ENCODE results near the gene SUGCT.

SUGCT gene

GRCh38 chr7:40676221-40676620 is 541.4 kb downstream of the SUGCT start:
- no peak for DNase-seq (ENCODE audit: low spot score)

- peak; percentile 20 for DNase-seq (ENCODE audit: low spot score)
Measured at GRCh38 chr7:40680657-40681056, 545.9 kb downstream of the SUGCT start.

DNA sequence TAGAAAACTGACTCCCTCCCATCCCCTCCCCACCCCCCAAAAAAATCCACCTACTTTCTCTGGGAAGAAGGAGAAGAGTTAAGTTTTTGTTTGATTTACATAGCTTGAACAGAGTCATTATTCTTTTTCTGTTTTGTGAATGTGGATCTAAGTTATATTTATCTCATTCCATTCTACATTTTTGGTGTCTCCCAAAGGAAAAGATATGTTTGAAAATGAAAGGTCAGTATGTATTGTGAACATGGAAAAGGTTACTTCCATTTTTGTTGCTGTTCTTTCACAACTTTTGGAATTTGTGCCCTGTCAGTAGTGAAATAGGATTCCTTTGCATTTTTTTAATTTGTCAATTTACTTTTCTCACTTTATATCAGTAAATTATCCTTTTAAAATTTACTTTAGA is 547.9 kb downstream of the SUGCT start:
- DNase-seq (ENCODE audit: low spot score), result no peak

DNA sequence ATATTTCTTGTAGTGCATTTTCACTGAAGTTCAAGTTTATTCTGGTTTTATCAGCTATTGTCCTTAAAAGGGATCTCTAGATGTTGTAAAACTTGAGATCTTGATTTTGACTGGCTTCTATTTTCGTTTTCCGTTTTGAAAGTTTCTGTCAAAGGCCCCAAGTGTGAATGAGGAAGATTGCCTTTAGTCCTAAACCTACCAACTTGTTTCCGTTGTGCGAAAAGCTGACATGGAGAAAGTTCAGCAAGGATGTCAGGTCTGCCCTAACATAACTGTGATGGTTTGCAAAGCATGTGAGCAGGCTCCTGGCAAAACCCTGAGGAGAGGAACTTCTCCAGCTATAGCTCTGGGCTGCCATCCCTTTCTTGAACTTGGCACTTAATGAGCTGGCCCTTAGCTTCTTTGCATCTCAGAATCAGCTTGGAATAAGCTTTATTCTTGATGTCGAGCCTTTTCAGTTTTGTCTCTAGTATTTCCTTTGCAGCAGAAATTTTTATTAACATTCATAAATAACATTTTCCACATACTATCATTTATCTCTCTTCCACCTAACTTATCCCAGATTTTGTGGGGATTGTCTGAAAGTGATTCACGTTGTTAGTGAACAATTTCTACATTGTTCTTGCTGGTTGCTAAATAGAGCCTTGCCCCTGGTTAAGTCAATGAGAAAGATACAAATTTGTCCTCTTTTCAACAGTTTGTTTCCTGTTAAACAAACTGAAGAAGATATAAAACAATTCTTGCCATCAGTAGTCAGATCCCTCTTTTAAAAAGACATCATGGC is 559.4 kb downstream of the SUGCT start:
- DNase-seq (ENCODE audit: low spot score), result no peak

GRCh38 chr7:40694991-40695390 is 560.2 kb downstream of the SUGCT start:
- no peak for DNase-seq (ENCODE audit: low spot score)

GRCh38 chr7:40697653-40698052 is 562.8 kb downstream of the SUGCT start:
- no peak for DNase-seq (ENCODE audit: low spot score)

DNA sequence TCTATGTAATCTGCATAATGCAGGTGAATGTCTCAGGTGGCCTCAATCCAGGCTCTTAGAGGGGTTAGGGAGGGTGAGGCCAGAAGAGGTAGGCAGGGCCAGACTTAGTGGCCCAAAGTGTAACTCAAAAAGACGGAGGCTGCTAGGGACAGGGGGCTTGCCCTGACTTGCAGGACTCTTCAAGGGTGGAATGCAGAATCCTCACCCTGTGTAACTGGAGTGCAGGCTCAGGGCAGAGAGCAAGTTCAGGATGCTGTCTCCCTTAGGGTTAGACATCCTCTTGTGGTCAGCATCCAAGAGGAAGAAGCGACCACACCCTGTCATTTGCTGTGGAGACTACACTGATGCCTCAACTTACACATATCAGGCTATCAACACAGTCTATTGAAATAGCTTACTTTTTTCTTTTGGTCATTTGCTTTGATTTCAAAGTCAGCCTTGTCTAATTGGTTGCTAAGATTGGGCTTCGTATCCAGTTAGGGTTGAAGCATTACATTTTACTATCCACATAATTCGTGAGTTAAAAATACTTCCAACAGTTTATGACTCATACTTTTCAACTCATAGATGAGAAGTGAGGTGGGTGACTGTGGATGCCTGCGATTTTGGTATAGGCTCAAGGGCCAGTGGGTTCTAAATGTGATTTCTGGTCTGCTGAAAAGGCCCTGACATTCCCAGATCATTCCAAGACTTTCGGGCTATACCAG is 563.6 kb downstream of the SUGCT start:
- no peak for DNase-seq (ENCODE audit: low spot score)

DNA sequence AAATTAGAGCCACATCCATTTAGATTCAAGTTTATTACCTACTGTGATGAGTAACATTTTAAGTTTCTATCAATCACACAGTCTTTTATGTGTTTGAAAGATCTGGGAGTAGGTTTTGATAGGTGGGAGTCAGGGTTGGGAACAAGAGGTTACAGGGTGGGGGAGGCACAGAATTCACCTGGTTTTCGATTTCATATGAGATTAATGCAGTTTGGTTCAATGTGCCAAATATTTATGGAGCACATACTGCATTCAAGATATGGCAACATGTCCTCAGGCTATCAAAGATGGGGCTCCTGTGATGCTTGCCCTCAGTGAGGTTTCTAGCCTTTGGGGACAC is 564.1 kb downstream of the SUGCT start:
- DNase-seq (ENCODE audit: low spot score), result no peak

DNA sequence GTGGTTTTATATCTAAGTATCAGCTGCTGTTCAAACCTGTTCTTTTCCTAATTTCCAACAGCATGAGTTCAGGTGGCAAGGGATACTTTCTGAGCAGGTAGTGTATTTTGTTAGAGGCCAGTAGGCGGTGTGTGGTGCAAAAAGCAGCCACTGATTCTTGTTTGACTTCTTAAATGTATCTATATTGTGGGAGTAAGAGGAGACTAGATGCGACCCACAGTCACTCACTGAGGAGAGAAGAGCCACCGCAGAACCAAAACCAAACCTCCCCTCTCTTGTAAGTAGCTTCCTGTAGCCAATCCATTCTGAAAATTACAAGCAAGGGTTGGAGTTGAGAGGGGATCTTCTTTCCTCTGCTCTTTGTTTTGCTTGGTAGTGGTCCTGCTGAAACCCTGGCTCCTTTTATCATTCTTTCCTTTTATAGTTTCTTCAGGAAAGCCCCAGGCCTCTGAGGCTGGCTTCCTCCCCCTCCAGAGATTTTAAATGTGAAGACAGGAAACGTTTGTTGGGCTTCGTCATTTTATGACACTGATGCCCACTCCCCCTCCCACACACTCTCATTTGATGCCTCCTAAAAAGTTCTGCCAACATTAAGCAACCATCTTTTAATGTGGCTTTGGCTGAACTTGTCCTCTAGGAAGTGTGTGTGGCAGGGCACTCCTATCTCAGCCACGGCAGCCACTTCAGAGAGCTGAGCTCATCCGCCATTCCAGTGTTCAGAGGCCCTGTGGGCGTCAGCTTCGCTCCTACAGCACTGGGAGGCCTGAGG is 566.0 kb downstream of the SUGCT start:
- no peak for DNase-seq (ENCODE audit: low spot score)

GRCh38 chr7:40701836-40702551 is 567.2 kb downstream of the SUGCT start:
- DNase-seq (ENCODE audit: low spot score), result no peak

GRCh38 chr7:40704172-40704571 is 569.4 kb downstream of the SUGCT start:
- no peak for DNase-seq (ENCODE audit: low spot score)

GRCh38 chr7:40706829-40707228 is 572.0 kb downstream of the SUGCT start:
- DNase-seq (ENCODE audit: low spot score), result no peak

GRCh38 chr7:40709062-40709964 is 574.5 kb downstream of the SUGCT start:
- DNase-seq (ENCODE audit: low spot score), result no peak

GRCh38 chr7:40711706-40712105 is 576.9 kb downstream of the SUGCT start:
- DNase-seq (ENCODE audit: low spot score), result no peak

DNA sequence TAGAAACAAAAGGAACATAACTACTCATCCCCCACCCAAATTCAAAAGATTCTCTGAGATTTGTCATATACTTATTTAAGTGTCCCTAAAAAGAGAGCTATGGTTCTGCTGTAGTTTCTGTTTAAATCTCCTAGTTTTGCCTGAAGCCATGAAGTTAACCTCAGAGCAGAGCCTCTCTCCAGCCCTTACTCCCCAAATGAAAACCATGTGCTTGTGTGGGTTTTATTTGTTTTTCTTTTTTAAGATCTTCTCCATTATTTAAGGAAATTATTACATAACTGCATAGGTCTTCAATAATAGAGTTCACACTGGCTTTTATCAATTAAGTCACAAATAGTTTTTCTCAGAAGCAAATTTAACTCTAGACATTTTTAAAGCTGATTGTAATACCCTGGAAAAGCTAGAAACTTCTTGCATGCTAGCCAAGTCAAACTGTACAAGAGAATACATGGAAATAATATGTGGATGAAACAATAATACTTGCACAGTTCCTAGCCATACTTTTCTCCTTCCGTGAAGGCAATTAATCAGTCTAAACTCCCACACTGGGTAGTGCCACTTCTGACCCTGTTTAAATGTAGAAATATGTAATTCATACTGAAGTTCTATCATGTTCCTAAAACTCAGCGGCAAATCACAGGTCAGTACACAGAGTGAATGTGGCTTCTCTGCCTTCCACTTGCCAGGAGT is 579.7 kb downstream of the SUGCT start:
- DNase-seq (ENCODE audit: low spot score), result no peak

DNA sequence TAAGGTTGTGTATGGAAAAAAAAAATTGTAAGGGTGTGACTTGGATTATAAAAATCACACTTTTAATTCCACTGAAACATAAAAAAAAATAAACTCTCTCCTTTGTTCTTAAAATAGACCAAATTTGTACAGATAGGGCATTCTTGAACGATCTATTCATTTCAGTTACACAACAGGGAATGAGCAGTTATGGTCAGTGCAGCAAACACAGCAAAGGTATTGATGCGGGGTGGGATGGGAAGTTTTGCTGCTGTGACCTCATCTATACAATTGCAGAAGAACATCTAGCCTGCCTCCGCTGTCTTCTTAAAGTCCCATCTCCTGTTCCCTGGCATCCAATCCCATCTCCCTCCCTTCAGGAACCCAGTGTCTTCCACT is 580.2 kb downstream of the SUGCT start:
- peak; percentile 12 for DNase-seq (ENCODE audit: low spot score)

DNA sequence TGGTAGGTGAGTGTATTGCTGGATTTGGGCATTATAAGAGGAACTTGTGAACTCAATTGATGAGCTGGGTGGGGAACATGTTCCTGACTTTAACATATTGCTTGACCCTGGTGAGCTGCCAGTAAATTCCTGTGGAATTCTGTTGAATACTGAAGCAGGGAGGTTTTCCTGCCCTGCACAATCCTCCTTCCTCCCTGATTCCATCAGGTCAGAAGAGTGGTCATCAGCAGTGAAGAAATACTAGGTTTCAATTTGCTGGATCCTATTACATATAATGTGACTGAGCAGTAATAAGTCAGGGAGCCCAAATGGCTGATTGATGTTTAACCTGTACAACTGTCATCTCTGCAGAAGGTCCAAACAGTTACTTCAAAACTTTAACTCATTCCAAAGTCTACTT is 581.2 kb downstream of the SUGCT start:
- DNase-seq (ENCODE audit: low spot score), result no peak

DNA sequence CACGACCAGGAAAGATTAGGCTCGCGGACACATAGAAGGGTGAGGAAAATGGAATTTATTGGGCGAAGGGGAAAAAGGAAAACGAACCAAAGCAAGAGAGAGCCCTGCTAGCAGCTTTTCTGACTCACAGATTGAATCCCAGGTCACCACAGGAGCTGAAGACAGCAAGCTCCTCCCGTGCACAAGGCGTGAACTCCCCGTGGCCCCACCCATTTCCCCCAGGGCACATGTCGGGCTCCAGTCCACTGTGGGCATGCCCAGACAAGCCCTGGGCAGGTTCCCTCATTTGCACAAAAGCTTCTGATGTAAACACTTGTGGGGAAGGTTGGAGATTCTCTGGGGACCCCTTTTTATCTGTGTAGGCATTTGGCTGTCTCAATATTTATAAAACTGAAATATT is 582.4 kb downstream of the SUGCT start:
- peak; percentile 17 for DNase-seq (ENCODE audit: low spot score)

GRCh38 chr7:40720416-40720815 is 585.6 kb downstream of the SUGCT start:
- DNase-seq (ENCODE audit: low spot score), result no peak

DNA sequence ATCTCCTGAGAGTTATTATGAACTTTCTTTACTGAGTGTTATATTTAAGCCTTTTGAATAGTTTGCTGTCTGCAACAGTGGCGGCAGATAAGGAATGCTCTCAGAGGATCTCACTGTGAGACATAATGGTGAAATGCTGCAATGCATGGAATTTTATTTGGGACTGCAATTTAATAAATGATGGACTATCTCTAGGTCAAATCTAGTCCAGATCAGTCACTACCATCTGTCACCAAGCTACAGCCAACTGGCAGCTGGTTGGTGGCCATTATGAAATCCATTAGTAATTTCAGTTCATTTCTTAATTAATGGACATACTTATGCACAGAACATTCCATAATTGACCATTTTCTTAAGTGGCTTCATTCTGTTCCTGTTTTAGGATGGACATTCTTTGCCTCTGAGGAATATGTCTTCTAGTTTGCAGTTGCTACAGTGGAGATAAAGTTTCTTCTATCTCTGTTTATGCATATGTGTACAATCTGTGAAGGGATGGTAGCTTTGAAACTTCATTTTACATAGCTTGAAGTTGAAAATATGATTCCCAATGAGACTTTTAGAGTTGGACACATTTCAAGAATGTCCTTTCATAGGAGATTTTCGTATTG is 586.6 kb downstream of the SUGCT start:
- DNase-seq (ENCODE audit: low spot score), result no peak

Measured in AG08396 (cell line).